Upper lobe of left lung (tissue), 4 donors: ENCODE results near the gene CLCNKA.
"Not testable (repeated sequence)": the region's sequence is repeated elsewhere in the genome, so short reads cannot be mapped to it uniquely, and the experiment has no call there.

Experiments
- EP300 ChIP-seq, 4 donors: sonication (generic); formaldehyde crosslinking; IDR thresholded peaks; one replicate each; pipeline ENCODE4 v1.5.1; 2017; ENCODE audit warnings: antibody characterized with exemption in 4 of 4, control low read depth in 2 of 4
- POLR2A ChIP-seq, 4 donors: fragments of 450-650 bp; IDR thresholded peaks; one replicate each; pipeline ENCODE4 v1.5.1; 2016 to 2017; ENCODE audit warnings: antibody characterized with exemption in 4 of 4, mild to moderate bottlenecking in 2 of 4
- POLR2AphosphoS5 ChIP-seq, 2 donors: sonication (generic); formaldehyde crosslinking; IDR thresholded peaks; one replicate each; pipeline ENCODE4 v1.5.1; 2017; ENCODE audit warnings: antibody characterized with exemption in 2 of 2
- TF ChIP-seq, protein P1 (sequence below), 6 experiments: fragments of 450-650 bp in 4 of 6; fragments of 200-600 bp in 2 of 6; sonication (generic) in 2 of 6; IDR thresholded peaks; one replicate each; pipeline ENCODE4 v1.5.1; 2016 to 2019; ENCODE audit warnings: antibody characterized with exemption in 6 of 6

DNA sequence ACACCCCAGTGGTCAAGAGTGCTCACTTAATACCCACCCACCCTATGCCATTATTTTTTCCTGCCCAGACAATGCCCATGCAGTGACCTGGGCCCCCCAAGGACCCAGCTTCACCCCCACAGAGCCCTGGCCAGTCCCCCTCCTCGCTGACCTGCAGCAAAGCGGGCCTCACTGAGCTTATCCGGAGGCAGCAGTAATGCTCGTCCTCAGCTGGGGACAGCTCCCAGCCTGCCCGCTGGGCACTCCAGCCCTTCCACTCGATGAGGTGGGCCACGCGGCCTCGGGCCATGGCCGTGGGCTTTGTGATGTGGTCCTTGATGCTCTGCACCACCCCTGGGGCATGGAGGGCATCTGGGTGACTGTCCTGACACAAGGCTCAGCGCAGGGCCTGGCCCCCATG lies 14.6 kb downstream of the CLCNKA start:
- not testable (repeated sequence) for TF ChIP-seq POLR2AphosphoS5, POLR2A, EP300 (IDR thresholded peaks at IDR 0.05)
- TF ChIP-seq, protein P1, sequence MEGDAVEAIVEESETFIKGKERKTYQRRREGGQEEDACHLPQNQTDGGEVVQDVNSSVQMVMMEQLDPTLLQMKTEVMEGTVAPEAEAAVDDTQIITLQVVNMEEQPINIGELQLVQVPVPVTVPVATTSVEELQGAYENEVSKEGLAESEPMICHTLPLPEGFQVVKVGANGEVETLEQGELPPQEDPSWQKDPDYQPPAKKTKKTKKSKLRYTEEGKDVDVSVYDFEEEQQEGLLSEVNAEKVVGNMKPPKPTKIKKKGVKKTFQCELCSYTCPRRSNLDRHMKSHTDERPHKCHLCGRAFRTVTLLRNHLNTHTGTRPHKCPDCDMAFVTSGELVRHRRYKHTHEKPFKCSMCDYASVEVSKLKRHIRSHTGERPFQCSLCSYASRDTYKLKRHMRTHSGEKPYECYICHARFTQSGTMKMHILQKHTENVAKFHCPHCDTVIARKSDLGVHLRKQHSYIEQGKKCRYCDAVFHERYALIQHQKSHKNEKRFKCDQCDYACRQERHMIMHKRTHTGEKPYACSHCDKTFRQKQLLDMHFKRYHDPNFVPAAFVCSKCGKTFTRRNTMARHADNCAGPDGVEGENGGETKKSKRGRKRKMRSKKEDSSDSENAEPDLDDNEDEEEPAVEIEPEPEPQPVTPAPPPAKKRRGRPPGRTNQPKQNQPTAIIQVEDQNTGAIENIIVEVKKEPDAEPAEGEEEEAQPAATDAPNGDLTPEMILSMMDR (IDR thresholded peaks at IDR 0.05), result not testable (repeated sequence)
